Caki2 (cell line): ENCODE results near the gene CD48. TPM values are rescaled to one million over a fixed set of nuclear protein-coding genes. Genes with fewer than 3 reads are reported as not detected.
"Not testable (repeated sequence)": the region's sequence is repeated elsewhere in the genome, so short reads cannot be mapped to it uniquely, and the experiment has no call there.

Source experiments
- DNase-seq: peaks from one replicate; pipeline ENCODE4 v3.0.0-alpha.2; 2015; ENCODE audit warnings: low read depth
- in situ Hi-C: cut with HindIII; loops from 2 replicates; pipeline ENCODE4 v1.10.0; 2016; ENCODE audit warnings: low sequenced_read_pairs, low pct_unique_long_range_greater_than_20kb, mixed read lengths
- total RNA-seq: library from RNA; depleted of rRNA; stranded (reverse); fragments of >200 nt; shearing (Covaris generic); gene quantifications from 2 replicates; pipeline ENCODE4 v1.2.3, GENCODE V29; 2014; ENCODE audit warnings: low replicate concordance

The CD48 gene
- total RNA-seq, 1 experiment from 2014 or later: not detected

- DNase-seq: no peak
- in situ Hi-C loops: no loop called here
These were observed 9.9 kb upstream of the CD48 start for GRCh38 chr1:160721473-160721872.

DNA sequence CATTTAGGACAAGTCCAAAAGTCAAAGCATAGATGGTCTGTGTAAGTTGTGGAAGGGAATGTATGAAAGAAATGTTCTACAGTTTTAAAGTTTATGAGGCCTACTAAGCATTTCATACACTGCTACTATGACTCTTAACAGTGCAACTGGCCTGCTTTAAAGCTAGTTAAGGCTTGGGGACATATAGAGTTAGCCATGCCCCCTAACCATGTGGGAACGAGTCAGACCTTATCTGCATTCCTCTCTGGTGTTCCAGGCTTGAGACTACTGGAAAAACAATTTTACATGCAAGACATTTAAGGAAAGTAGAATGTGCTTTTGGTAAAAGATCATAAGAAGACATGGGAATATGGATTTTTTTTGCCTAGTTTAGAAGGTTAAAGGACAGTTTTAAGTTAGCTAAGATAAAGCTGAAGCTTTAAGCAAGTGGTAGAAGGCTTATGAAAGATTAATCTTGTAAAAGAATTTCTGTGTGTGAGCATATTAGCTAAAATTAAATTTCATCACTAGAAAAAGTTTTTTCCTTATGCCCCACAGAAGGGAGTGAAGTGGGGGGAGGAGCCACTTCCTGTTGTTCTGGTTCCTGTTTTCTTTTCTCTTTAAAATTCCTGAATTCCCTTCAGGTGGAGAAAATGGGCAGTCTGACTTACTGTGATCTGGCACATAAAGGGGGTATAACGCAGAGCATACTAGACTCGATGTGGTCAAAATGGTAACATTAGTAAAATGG, 8.9 kb upstream of the CD48 start:
- no peak for DNase-seq
- in situ Hi-C loops: no loop called here

- in situ Hi-C loops: no loop called here
- DNase-seq: no peak
These were observed 6.6 kb upstream of the CD48 start for GRCh38 chr1:160718210-160718609.

- DNase-seq: no peak
- in situ Hi-C loops: no loop called here
These were observed 5.7 kb upstream of the CD48 start for GRCh38 chr1:160717306-160717705.

DNA sequence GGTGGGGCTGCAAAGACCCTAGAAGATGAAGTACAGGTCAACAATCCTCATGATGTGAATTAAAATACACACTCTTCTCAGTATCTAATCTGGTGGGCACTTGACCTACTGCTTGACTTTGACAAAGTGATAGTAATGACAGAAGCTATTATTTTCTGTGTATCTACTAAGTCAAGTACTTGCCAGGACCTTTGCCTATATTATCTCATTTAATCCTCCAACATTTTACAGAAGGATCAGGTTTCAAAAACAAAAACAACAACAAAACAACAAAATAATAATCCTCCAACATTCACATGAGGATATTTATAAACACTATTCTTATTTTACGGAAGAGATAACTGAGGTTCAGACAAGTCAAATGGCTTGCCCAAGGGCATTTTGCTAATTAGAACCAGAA, 4.4 kb upstream of the CD48 start:
- no peak for DNase-seq
- in situ Hi-C loops: no loop called here

DNA sequence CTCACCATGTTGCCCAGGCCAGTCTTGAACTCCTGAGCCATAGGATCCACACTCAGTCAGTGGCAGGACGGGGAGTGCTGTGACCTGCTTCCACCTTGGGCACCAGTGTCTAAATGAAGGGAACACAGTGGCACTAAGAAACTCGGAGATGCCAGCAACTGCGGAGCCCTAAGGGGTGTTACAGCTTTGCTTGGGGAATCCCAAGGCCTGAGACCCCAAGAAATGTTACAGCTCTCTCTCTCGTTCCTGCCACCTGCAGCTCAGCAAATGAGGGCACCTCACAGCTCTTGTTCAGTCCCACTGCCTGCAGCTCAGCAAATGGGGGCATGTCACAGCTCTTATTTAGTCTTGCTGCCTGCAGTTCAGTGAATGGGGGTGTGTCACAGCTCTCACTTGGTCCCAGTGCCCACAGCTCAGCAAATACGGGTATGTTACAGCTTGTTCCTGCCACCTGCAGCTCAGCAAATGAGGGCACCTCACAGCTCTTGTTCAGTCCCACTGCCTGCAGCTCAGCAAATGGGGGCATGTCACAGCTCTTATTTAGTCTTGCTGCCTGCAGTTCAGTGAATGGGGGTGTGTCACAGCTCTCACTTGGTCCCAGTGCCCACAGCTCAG, 2.5 kb upstream of the CD48 start:
- DNase-seq, in situ Hi-C loops: not testable (repeated sequence)

- in situ Hi-C loops: no loop called here
- DNase-seq: no peak
These were observed 1.5 kb upstream of the CD48 start for GRCh38 chr1:160713161-160713560.

- in situ Hi-C loops, DNase-seq: not testable (repeated sequence)
These were observed 981 bp upstream of the CD48 start for GRCh38 chr1:160712525-160713080.

GRCh38 chr1:160711276-160711601, 383 bp downstream of the CD48 start:
- in situ Hi-C loops: no loop called here
- no peak for DNase-seq

GRCh38 chr1:160710517-160711252, 937 bp downstream of the CD48 start:
- in situ Hi-C loops: no loop called here
- DNase-seq: no peak

- no peak for DNase-seq
- in situ Hi-C loops: no loop called here
These were observed 1.9 kb downstream of the CD48 start for GRCh38 chr1:160709715-160710114.

DNA sequence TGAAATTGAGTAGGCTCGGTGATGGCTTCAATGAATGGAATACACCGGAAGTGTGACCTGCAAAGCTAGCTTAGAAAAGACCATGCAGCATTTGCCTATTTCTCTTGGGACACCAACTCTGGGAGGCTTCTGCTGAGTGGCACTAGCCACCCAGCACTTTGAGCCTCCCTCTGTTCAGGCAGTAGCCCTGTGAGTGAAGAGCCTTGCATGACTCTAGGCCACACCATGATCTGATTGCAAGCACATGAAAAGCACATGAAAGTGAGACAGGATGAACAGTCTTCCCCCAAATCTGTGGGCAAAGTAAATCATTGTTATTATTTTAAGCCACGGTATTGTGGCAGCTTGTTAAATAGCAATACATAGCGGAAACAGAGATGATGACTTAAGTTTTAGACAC, 2.8 kb downstream of the CD48 start:
- in situ Hi-C loops: no loop called here
- no peak for DNase-seq

- in situ Hi-C loops: no loop called here
- DNase-seq: no peak
These were observed 3.5 kb downstream of the CD48 start for GRCh38 chr1:160708118-160708517.

- DNase-seq: no peak
- in situ Hi-C loops: no loop called here
These were observed 4.2 kb downstream of the CD48 start for GRCh38 chr1:160707236-160708064.

- in situ Hi-C loops: no loop called here
- no peak for DNase-seq
These were observed 4.9 kb downstream of the CD48 start for GRCh38 chr1:160706526-160707235.

DNA sequence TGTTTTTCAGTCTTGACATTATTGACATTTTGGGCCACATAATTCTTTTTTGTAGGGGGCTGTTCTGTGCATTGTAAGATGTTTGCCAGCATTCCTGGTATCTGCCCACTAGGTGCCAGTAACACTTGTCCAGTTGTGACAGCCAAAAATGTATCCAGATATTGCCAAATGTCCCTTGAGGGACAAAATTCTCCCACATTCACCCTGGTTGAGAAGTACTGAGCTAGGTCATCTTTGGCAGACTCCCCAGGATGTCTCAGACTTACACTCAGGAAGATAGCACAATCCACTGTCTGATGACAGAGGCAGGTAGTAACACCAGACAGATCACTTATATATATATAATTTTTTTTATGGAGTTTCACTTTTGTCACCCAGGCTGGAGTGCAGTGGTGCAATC, 5.9 kb downstream of the CD48 start:
- in situ Hi-C loops: no loop called here
- no peak for DNase-seq

- in situ Hi-C loops, DNase-seq: not testable (repeated sequence)
These were observed 6.4 kb downstream of the CD48 start for GRCh38 chr1:160705212-160705621.

DNA sequence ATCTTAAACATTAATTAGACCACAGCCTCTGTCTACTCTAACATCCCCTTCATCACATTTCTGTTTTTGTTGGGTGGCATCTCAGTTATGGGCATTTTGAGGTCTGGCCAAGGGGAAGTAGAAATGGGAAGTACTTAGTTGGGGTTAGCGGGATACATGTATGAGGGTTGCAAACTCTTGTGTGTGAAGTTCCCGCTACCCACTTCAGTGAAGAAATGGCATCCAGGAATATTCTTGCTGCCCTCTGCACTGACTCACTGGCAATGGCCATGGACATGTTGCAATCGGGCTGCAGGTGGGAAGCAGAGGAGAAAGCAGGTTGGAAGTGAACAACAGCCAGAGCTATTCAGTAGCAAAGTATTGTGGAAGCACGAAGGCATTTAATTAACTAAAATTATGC, 7.4 kb downstream of the CD48 start:
- in situ Hi-C loops: no loop called here
- DNase-seq: no peak
